ENCODE data around the gene STK32B.

GRCh38 chr4:5465956-5466355, 414.7 kb downstream of the STK32B start:
- TF ChIP-seq POLR2A (IDR thresholded peaks at IDR 0.05; ENCODE audit: low read length) (no peak), GATA1 (IDR thresholded peaks at IDR 0.05; ENCODE audit: low read depth, low read length) (no peak)
